ENCODE data around the gene RNASEH2A. TPM values are rescaled to one million over a fixed set of nuclear protein-coding genes. Genes with fewer than 3 reads are reported as not detected.

The RNASEH2A gene
- polyA plus RNA-seq, 1 donor = 20.3 TPM

- Histone ChIP-seq H3K4me1 (ENCODE audit: control insufficient read depth, insufficient read depth, low read length) (peaks cover 70% of the 10 kb centered on the region), H3K36me3 (ENCODE audit: control insufficient read depth, insufficient read depth, low read length) (no peaks in the 10 kb centered on the region), H3K4me3 (ENCODE audit: low read length) (peak overlapping the region; percentile 61), H3K27ac (ENCODE audit: low read length) (peak overlapping the region; percentile 100), H3K9me3 (ENCODE audit: control insufficient read depth, low read depth, low read length) (no peaks in the 10 kb centered on the region), H3K27me3 (ENCODE audit: control insufficient read depth, insufficient read depth, low read length) (no peaks in the 10 kb centered on the region)
- no CpG with 5 or more reads among the region's 4 CpGs for whole genome bisulfite sequencing (ENCODE audit: insufficient coverage, low lambda C conversion rate)
- peak in 1 of 2 donors; percentile 35 for DNase-seq
Observed at GRCh38 chr19:12788042-12788681, 18.2 kb upstream of the RNASEH2A start.

- H3K4me1 ChIP-seq (ENCODE audit: control insufficient read depth, insufficient read depth, low read length) = peaks cover 65% of the 10 kb centered on the region
- WGBS (ENCODE audit: insufficient coverage, low lambda C conversion rate) = no CpG with 5 or more reads among the region's 12 CpGs
- no peaks in the 10 kb centered on the region for H3K9me3 ChIP-seq (ENCODE audit: control insufficient read depth, low read depth, low read length)
Observed at GRCh38 chr19:12788682-12789097, 17.7 kb upstream of the RNASEH2A start.

GRCh38 chr19:12789098-12789903 is 17.1 kb upstream of the RNASEH2A start:
- H3K9me3 ChIP-seq (ENCODE audit: control insufficient read depth, low read depth, low read length) = no peaks in the 10 kb centered on the region
- H3K36me3 ChIP-seq (ENCODE audit: control insufficient read depth, insufficient read depth, low read length) = no peaks in the 10 kb centered on the region
- DNase-seq = no peak
- no CpG with 5 or more reads among the region's 46 CpGs for WGBS (ENCODE audit: insufficient coverage, low lambda C conversion rate)
- peak overlapping the region; percentile 100 for H3K27ac ChIP-seq (ENCODE audit: low read length)
- H3K27me3 ChIP-seq (ENCODE audit: control insufficient read depth, insufficient read depth, low read length) = no peaks in the 10 kb centered on the region
- peaks cover 63% of the 10 kb centered on the region for H3K4me1 ChIP-seq (ENCODE audit: control insufficient read depth, insufficient read depth, low read length)
- H3K4me3 ChIP-seq (ENCODE audit: low read length) = peak overlapping the region; percentile 94

More at GRCh38 chr19:12788682-12789097, 17.7 kb upstream of the RNASEH2A start:
- peak; percentile 86 to 93 for DNase-seq
- Histone ChIP-seq H3K27ac (ENCODE audit: low read length) (peak overlapping the region; percentile 100), H3K4me3 (ENCODE audit: low read length) (peak overlapping the region; percentile 61), H3K36me3 (ENCODE audit: control insufficient read depth, insufficient read depth, low read length) (no peaks in the 10 kb centered on the region), H3K27me3 (ENCODE audit: control insufficient read depth, insufficient read depth, low read length) (no peaks in the 10 kb centered on the region)

GRCh38 chr19:12789904-12790619 is 16.3 kb upstream of the RNASEH2A start:
- Histone ChIP-seq H3K4me3 (ENCODE audit: low read length) (peak overlapping the region; percentile 94), H3K27me3 (ENCODE audit: control insufficient read depth, insufficient read depth, low read length) (no peaks in the 10 kb centered on the region), H3K9me3 (ENCODE audit: control insufficient read depth, low read depth, low read length) (no peaks in the 10 kb centered on the region), H3K36me3 (ENCODE audit: control insufficient read depth, insufficient read depth, low read length) (no peaks in the 10 kb centered on the region), H3K4me1 (ENCODE audit: control insufficient read depth, insufficient read depth, low read length) (peaks cover 62% of the 10 kb centered on the region), H3K27ac (ENCODE audit: low read length) (peak overlapping the region; percentile 99)
- no CpG with 5 or more reads among the region's 56 CpGs for WGBS (ENCODE audit: insufficient coverage, low lambda C conversion rate)
- peak; percentile 98 to 99 for DNase-seq

GRCh38 chr19:12790628-12791344 is 15.6 kb upstream of the RNASEH2A start:
- no peaks in the 10 kb centered on the region for H3K9me3 ChIP-seq (ENCODE audit: control insufficient read depth, low read depth, low read length)
- H3K4me1 ChIP-seq (ENCODE audit: control insufficient read depth, insufficient read depth, low read length) = peaks cover 60% of the 10 kb centered on the region
- peak in 1 of 2 donors; percentile 58 for DNase-seq
- H3K4me3 ChIP-seq (ENCODE audit: low read length) = peak overlapping the region; percentile 94
- no peaks in the 10 kb centered on the region for H3K27me3 ChIP-seq (ENCODE audit: control insufficient read depth, insufficient read depth, low read length)
- H3K36me3 ChIP-seq (ENCODE audit: control insufficient read depth, insufficient read depth, low read length) = no peaks in the 10 kb centered on the region
- 0% methylated on average over 2 of the region's 22 CpGs for WGBS (ENCODE audit: insufficient coverage, low lambda C conversion rate)
- peak overlapping the region; percentile 99 for H3K27ac ChIP-seq (ENCODE audit: low read length)

GRCh38 chr19:12791345-12792050 is 14.9 kb upstream of the RNASEH2A start, which contains the start of gene JUNB:
Gene JUNB (plus strand): TSS chr19:12791486. CDS start chr19:12791772, 286 bp downstream.
- H3K27ac ChIP-seq (ENCODE audit: low read length) = peak within 1 kb of the TSS; percentile 99
- H3K36me3 ChIP-seq (ENCODE audit: control insufficient read depth, insufficient read depth, low read length) = no peaks in the 10 kb centered on the region
- H3K4me1 ChIP-seq (ENCODE audit: control insufficient read depth, insufficient read depth, low read length) = peaks cover 60% of the 10 kb centered on the region
- no peaks in the 10 kb centered on the region for H3K9me3 ChIP-seq (ENCODE audit: control insufficient read depth, low read depth, low read length)
- WGBS (ENCODE audit: insufficient coverage, low lambda C conversion rate) = no CpG with 5 or more reads among the region's 73 CpGs
- H3K4me3 ChIP-seq (ENCODE audit: low read length) = peak within 1 kb of the TSS; percentile 94
- DNase-seq = peak; percentile 98 to 99
- H3K27me3 ChIP-seq (ENCODE audit: control insufficient read depth, insufficient read depth, low read length) = no peaks in the 10 kb centered on the region

- H3K4me1 ChIP-seq (ENCODE audit: control insufficient read depth, insufficient read depth, low read length) = peaks cover 55% of the 10 kb centered on the region
- WGBS (ENCODE audit: insufficient coverage, low lambda C conversion rate) = no CpG with 5 or more reads among the region's 84 CpGs
- H3K27me3 ChIP-seq (ENCODE audit: control insufficient read depth, insufficient read depth, low read length) = no peaks in the 10 kb centered on the region
- H3K4me3 ChIP-seq (ENCODE audit: low read length) = peak overlapping the region; percentile 94
- peaks cover 4% of the 10 kb centered on the region for H3K36me3 ChIP-seq (ENCODE audit: control insufficient read depth, insufficient read depth, low read length)
- DNase-seq = peak in 1 of 2 donors; percentile 71
- no peaks in the 10 kb centered on the region for H3K9me3 ChIP-seq (ENCODE audit: control insufficient read depth, low read depth, low read length)
- peak overlapping the region; percentile 99 for H3K27ac ChIP-seq (ENCODE audit: low read length)
Observed at GRCh38 chr19:12792051-12792852, 14.1 kb upstream of the RNASEH2A start.

- no CpG with 5 or more reads among the region's 22 CpGs for WGBS (ENCODE audit: insufficient coverage, low lambda C conversion rate)
- no peak for DNase-seq
- peaks cover 50% of the 10 kb centered on the region for H3K4me1 ChIP-seq (ENCODE audit: control insufficient read depth, insufficient read depth, low read length)
Observed at GRCh38 chr19:12792853-12793289, 13.5 kb upstream of the RNASEH2A start.

More at GRCh38 chr19:12792853-12793289, 13.5 kb upstream of the RNASEH2A start:
- Histone ChIP-seq H3K27ac (ENCODE audit: low read length) (peak overlapping the region; percentile 99), H3K4me3 (ENCODE audit: low read length) (peak overlapping the region; percentile 94), H3K27me3 (ENCODE audit: control insufficient read depth, insufficient read depth, low read length) (no peaks in the 10 kb centered on the region), H3K9me3 (ENCODE audit: control insufficient read depth, low read depth, low read length) (no peaks in the 10 kb centered on the region), H3K36me3 (ENCODE audit: control insufficient read depth, insufficient read depth, low read length) (peaks cover 6% of the 10 kb centered on the region)
